Skeletal muscle cell (primary cell): ENCODE measurements around the gene KRTAP2-2.
"Not testable (repeated sequence)": the region's sequence is repeated elsewhere in the genome, so short reads cannot be mapped to it uniquely, and the experiment has no call there.

ENCODE experiments used
- DNase-seq: peaks from one replicate; pipeline ENCODE4 v3.0.0-alpha.2; 2010; ENCODE audit warnings: low read depth
- H3K4me3 ChIP-seq: 2 replicates; pipeline ENCODE4 v1.5.1; 2011; ENCODE audit warnings: low read depth, mild to moderate bottlenecking, control low read depth, low read length, moderate library complexity

Gene KRTAP2-2

DNA sequence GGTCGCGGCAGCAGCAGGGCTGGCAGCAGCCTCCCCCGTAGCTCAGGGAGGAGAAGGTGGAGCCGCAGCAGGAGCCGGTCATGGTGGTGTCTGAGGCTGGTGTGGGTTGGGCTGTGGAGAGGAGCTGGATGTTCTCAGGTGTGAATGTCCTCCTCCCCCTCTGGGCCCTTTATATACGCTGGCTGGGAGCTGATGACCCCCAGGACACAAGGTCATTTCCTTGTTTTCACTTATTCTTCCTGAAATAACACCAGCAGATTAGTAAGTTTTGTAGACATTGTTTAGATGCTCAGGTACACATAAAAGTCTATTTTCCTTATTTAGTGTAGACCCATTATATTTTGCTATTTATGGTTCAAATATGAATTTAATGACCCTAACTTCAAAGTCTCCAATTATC, at the start of gene KRTAP2-2:
KRTAP2-2 (minus strand) TSS at position 101 of the 400 bp plus-strand sequence; CDS start at position 82, 19 bp downstream.
- DNase-seq, H3K4me3 ChIP-seq: not testable (repeated sequence)

- H3K4me3 ChIP-seq = not testable (repeated sequence)
- DNase-seq = peak; percentile 34
Observed at GRCh38 chr17:41104386-41105038, 49.5 kb upstream of the KRTAP2-2 start.

- no peak overlapping the region for H3K4me3 ChIP-seq
- DNase-seq = no peak
Observed at GRCh38 chr17:41103896-41104295, 48.9 kb upstream of the KRTAP2-2 start.

GRCh38 chr17:41101586-41102259, 46.7 kb upstream of the KRTAP2-2 start, which contains the start of gene KRTAP4-16:
Gene KRTAP4-16, minus strand, starts transcription at chr17:41102209. Its CDS starts 0 bp downstream, at chr17:41102209.
- H3K4me3 ChIP-seq = no peak within 1 kb of the TSS

GRCh38 chr17:41099682-41100480, 44.9 kb upstream of the KRTAP2-2 start:
- not testable (repeated sequence) for DNase-seq, H3K4me3 ChIP-seq

More at GRCh38 chr17:41101586-41102259, 46.7 kb upstream of the KRTAP2-2 start, which contains the start of gene KRTAP4-16:
- no peak for DNase-seq

DNA sequence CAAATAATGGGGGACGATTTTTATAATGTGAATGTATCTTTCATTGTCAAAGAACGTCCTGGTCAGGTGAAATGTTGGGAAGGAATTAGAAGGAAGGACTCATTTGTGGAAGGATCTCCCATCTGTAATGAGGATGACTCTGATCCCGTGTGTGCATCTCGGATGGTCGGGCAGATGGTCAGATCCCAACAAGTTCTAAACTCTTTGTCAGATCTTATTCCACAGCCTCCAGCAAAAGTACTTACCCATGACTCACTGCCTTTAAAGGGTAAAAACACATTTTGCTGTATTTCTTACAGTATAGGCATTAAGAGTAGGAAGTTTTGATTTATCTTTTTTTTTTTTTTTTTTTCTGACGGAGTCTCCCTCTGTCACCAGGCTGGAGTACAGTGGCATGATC, 43.5 kb upstream of the KRTAP2-2 start:
- DNase-seq = no peak

DNA sequence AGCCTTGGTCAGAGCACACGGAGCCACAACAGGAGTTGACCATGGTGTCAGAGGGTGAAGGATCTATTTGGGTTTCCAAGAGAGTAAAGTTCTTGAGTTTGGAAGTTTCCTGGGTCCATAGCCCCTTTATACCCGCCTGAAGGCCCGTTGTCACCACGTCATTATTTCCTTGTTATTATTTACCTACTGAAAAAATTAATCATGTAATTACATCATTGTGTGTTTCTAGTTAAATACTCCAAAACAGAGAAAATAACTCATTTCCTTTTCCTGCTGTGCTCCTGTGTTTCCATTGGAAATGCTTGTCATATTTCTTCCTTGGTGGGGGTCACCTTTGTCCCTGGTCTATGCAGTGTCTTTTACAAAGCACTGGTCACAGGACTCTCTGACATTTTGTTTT, 43.0 kb upstream of the KRTAP2-2 start, which contains the start of gene KRTAP4-8:
KRTAP4-8 (minus strand) TSS at position 101 of the 400 bp plus-strand sequence; CDS start at position 43, 58 bp downstream.
- H3K4me3 ChIP-seq = no peak within 1 kb of the TSS
- DNase-seq = no peak

More for the DNA sequence above, 43.5 kb upstream of the KRTAP2-2 start:
- H3K4me3 ChIP-seq = no peak overlapping the region

DNA sequence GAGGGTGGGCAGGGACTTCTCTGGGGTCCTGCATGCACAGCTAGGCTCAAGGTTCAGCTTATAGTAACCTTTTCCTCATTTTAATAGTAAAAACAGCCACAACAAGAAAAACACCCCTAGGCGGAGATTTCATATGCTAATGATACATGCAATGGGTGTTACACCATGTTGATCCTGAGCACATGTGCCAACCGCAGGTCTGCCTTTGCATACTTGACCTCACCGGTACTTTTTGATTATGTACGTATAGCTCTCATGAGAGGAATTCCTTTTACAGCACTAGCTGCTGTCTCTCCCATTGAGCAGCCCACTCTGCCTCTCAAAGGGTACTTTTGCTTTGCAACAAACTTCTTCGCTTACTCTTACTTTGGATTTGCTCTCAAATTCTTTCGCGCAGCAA, 41.0 kb upstream of the KRTAP2-2 start:
- no peak for DNase-seq
- H3K4me3 ChIP-seq = no peak overlapping the region

DNA sequence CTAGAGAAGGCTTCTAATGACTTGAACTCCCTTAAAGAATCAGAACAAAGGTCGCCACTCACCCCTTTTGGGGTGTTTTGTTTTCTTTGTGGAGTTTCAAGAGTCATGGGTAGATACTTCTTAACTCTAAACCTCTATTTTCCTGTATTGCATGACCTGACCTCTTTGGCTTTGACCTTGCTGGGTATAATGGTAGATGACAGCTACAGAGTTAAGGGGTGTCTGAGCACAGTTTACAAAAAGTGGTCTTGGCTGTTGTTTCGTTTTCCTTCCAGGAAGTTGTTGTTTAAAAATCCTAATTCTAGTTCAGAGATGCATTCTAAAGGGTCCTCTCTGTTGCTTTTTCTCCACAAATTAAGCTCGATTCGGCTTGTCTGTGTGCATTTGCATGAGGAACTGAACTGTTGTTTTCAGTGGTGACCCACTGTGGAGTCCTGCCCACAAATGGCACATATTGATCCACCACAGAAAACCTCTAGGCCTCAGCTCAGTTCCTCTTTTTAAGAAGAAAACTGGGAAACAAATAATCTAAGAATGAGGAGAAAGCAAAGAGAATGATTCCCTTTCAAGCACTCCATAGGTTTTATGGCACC, 33.8 kb upstream of the KRTAP2-2 start:
- DNase-seq, H3K4me3 ChIP-seq: not testable (repeated sequence)

DNA sequence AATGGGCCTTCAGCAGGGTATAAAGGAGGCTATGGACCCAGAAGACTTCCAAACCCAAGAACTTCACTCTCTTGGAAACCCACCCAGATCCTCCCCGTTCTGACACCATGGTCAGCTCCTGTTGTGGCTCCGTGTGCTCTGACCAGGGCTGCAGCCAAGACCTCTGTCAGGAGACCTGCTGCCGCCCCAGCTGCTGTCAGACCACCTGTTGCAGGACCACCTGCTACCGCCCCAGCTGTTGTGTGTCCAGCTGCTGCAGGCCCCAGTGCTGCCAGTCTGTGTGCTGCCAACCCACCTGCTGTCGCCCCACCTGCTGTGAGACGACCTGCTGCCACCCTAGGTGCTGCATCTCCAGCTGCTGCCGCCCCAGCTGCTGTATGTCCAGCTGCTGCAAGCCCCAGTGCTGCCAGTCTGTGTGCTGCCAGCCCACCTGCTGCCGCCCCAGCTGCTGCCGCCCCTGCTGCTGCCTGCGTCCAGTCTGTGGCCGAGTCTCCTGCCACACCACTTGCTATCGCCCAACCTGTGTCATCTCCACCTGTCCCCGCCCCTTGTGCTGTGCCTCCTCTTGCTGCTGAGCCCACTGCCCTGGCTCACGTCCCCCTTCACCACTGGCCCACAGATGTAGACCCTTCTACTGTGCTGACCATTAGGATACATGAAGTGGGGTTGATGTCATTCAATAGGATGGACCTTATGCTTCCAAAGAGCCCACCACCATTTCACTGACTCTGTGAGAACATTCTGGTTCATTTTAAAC, 29.2 kb upstream of the KRTAP2-2 start, which contains the start of gene KRTAP4-7:
KRTAP4-7 (plus strand) TSS at position 51 of the 757 bp plus-strand sequence; CDS start at position 108, 57 bp downstream.
- not testable (repeated sequence) for DNase-seq, H3K4me3 ChIP-seq

DNA sequence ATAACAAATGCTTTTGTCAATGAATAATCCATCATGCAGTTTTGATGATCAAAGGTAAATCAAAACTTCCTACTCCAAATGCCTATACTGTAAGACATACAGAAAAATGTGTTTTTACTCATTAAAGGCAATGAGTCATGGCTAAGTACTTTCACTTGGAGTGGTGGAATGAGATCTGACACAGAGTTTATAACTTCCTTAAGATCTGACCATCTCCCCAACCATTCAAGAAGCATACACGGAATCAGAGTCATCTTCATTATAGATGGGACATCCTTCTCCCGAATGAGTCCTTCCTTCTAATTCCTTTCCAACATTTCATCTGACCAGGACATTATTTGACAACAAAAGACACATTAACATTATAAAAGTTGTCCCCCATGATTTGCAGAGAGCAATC, 28.4 kb upstream of the KRTAP2-2 start:
- H3K4me3 ChIP-seq, DNase-seq: not testable (repeated sequence)

- no peak overlapping the region for H3K4me3 ChIP-seq
- no peak for DNase-seq
Observed at GRCh38 chr17:41082626-41083025, 27.6 kb upstream of the KRTAP2-2 start.

DNA sequence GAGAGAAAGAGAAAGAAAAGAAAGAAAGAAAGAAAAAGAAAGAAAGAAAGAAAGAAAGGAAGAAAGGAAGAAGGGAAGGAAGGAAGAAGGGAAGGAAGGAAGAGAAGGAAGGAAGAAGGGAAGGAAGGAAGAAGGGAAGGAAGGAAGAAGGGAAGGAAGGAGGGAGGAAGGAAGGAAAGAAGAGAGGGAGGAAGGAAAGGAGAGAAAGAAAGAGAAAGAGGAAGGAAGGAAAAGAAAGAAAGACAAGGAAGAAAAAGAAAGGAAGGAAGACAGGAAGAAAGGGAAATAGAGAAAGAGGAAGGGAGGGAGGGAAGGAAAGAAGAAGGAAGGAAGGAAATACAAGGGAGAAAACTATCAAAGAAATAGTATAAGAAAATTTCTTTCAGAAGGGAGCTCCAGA, 21.8 kb upstream of the KRTAP2-2 start:
- no peak for DNase-seq
- H3K4me3 ChIP-seq = no peak overlapping the region

DNA sequence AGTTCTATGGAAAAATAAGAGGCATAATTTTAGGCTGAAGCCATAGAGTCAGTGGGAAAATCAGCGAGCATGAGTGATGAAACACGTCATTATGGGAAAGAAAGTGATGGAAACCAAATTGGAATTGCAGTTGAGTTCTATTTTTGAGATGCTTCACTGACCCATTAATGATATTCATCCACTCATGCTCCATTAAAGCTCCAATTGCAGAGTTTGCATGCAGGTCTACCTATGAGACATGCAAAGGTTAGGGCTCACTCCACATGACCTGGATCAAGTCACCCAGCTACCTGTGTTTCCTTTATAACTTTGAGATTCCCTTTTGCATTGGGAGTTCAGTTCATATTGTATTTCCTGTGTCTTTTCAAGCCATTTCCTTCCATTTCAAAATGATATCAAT, 18.6 kb upstream of the KRTAP2-2 start:
- DNase-seq = no peak
- H3K4me3 ChIP-seq = no peak overlapping the region

DNA sequence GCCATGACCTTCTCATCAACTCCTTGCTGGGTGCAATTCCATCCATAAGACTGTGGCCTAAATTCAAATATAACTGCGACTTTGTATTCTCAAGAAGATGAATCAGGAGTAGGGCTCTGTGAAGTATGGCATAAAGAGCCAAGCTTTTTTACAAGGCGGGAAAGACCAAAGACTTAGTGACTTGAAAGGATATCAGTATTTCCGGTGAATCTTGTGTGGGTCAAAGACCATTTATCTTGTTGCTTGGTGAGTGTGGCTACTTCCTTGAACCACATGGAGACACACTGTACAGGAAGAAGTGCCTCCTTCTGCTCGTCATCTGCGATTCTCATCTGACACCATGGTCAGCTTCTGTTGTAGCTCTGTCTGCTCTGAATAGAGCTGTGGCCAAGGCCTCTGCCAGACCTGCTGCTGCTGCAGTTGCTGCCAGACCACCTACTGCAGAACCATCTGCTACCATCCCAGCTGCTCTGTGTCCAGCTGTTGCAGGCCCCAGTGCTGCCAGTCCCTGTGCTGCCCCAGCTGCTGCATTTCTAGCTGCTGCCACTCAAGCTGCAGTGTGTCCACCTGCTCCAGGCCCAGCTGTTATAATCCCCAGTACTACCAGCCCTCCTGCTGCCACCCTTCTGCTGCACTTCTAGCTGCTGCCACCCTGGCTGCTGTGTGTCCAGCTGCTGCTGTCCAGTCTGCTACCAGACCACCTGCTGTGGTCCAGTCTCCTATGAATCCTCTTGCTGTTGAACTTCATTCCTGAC, 16.8 kb upstream of the KRTAP2-2 start:
- no peak overlapping the region for H3K4me3 ChIP-seq
- DNase-seq = peak; percentile 64

- no peak overlapping the region for H3K4me3 ChIP-seq
- no peak for DNase-seq
Observed at GRCh38 chr17:41069031-41069430, 14.0 kb upstream of the KRTAP2-2 start.

GRCh38 chr17:41067281-41067680, 12.3 kb upstream of the KRTAP2-2 start:
- DNase-seq = no peak
- H3K4me3 ChIP-seq = no peak overlapping the region
